Keratinocyte (primary cell): ENCODE measurements around the gene HELZ.

Source experiments
- CTCF ChIP-seq, 3 experiments: IDR thresholded peaks in 1 of 3; conservative IDR thresholded peaks in 1 of 3; optimal IDR thresholded peaks in 1 of 3; 2 replicates in 2 of 3; 3 replicates in 1 of 3; pipeline versions ENCODE3 to v1.5.1; 2011; ENCODE audit warnings: low read length in 3 of 3, mild to moderate bottlenecking in 3 of 3, moderate library complexity in 2 of 3, control low read depth in 1 of 3, inconsistent platforms in 1 of 3; ENCODE audit not compliant: insufficient read depth in 2 of 3; ENCODE audit errors: extremely low read depth in 1 of 3
- EZH2 ChIP-seq: IDR thresholded peaks from one replicate; pipeline ENCODE4 v1.6.1; 2012; ENCODE audit warnings: inconsistent platforms, mild to moderate bottlenecking, low read length, moderate library complexity

GRCh38 chr17:67180275-67180674 lies 64.7 kb downstream of the HELZ start:
- no peak for TF ChIP-seq EZH2
- no peak for TF ChIP-seq CTCF (optimal IDR thresholded peaks at IDR 0.05 in 1 of 3, IDR thresholded peaks at IDR 0.05 in 1 of 3, conservative IDR thresholded peaks at IDR 0.05 in 1 of 3; ENCODE audit: extremely low read depth in 1 of 3, insufficient read depth in 2 of 3, low read length in 3 of 3)
